ENCODE results near the gene CELF1.

Gene CELF1

GRCh38 chr11:47514825-47515647 is 37.9 kb downstream of the CELF1 start:
- Histone ChIP-seq H3K36me3 (ENCODE audit: insufficient read depth, insufficient read length, low read length) (peaks cover 11% of the 10 kb centered on the region), H3K9ac (ENCODE audit: insufficient read length, low read depth) (no peak overlapping the region), H3K9me3 (ENCODE audit: insufficient read depth, low read length) (no peaks in the 10 kb centered on the region), H3K4me3 (ENCODE audit: insufficient read length, low read depth) (no peak overlapping the region), H3K4me1 (ENCODE audit: insufficient read depth, insufficient read length) (peaks cover 9% of the 10 kb centered on the region), H3K27me3 (ENCODE audit: insufficient read depth, insufficient read length) (no peaks in the 10 kb centered on the region)
- DNase-seq (ENCODE audit: low read depth, low spot score): no peak
- TF ChIP-seq SUZ12 (IDR thresholded peaks at IDR 0.05; ENCODE audit: extremely low read depth, insufficient read depth, insufficient read length): no peak
- no peak for TF ChIP-seq YY1 (IDR thresholded peaks at IDR 0.05; ENCODE audit: insufficient read depth, insufficient read length)
- TF ChIP-seq ZNF274 (IDR thresholded peaks at IDR 0.05; ENCODE audit: low read depth, low read length): no peak

GRCh38 chr11:47512701-47513100 is 40.2 kb downstream of the CELF1 start:
- no peak for TF ChIP-seq ZNF274 (IDR thresholded peaks at IDR 0.05; ENCODE audit: low read depth, low read length)
- TF ChIP-seq SUZ12 (IDR thresholded peaks at IDR 0.05; ENCODE audit: extremely low read depth, insufficient read depth, insufficient read length): no peak
- Histone ChIP-seq H3K4me3 (ENCODE audit: insufficient read length, low read depth) (no peak overlapping the region), H3K4me1 (ENCODE audit: insufficient read depth, insufficient read length) (peaks cover 14% of the 10 kb centered on the region), H3K9me3 (ENCODE audit: insufficient read depth, low read length) (no peaks in the 10 kb centered on the region), H3K27me3 (ENCODE audit: insufficient read depth, insufficient read length) (no peaks in the 10 kb centered on the region), H3K9ac (ENCODE audit: insufficient read length, low read depth) (no peak overlapping the region), H3K36me3 (ENCODE audit: insufficient read depth, insufficient read length, low read length) (peaks cover 3% of the 10 kb centered on the region)
- DNase-seq (ENCODE audit: low read depth, low spot score): no peak

GRCh38 chr11:47511917-47512316 is 41.0 kb downstream of the CELF1 start:
- H3K4me3 ChIP-seq (ENCODE audit: insufficient read length, low read depth): no peak overlapping the region
- H3K4me1 ChIP-seq (ENCODE audit: insufficient read depth, insufficient read length): peaks cover 14% of the 10 kb centered on the region
- no peak for TF ChIP-seq ZNF274 (IDR thresholded peaks at IDR 0.05; ENCODE audit: low read depth, low read length)
- TF ChIP-seq YY1 (IDR thresholded peaks at IDR 0.05; ENCODE audit: insufficient read depth, insufficient read length): no peak
- no peak for TF ChIP-seq SUZ12 (IDR thresholded peaks at IDR 0.05; ENCODE audit: extremely low read depth, insufficient read depth, insufficient read length)
- H3K36me3 ChIP-seq (ENCODE audit: insufficient read depth, insufficient read length, low read length): peaks cover 7% of the 10 kb centered on the region
- DNase-seq (ENCODE audit: low read depth, low spot score): no peak
- no peaks in the 10 kb centered on the region for H3K27me3 ChIP-seq (ENCODE audit: insufficient read depth, insufficient read length)
- H3K9me3 ChIP-seq (ENCODE audit: insufficient read depth, low read length): no peaks in the 10 kb centered on the region
- H3K9ac ChIP-seq (ENCODE audit: insufficient read length, low read depth): no peak overlapping the region

GRCh38 chr11:47510209-47510608 is 42.7 kb downstream of the CELF1 start:
- H3K4me1 ChIP-seq (ENCODE audit: insufficient read depth, insufficient read length): peaks cover 13% of the 10 kb centered on the region
- DNase-seq (ENCODE audit: low read depth, low spot score): no peak

GRCh38 chr11:47509077-47509536 is 43.8 kb downstream of the CELF1 start:
- Histone ChIP-seq H3K27me3 (ENCODE audit: insufficient read depth, insufficient read length) (no peaks in the 10 kb centered on the region), H3K9me3 (ENCODE audit: insufficient read depth, low read length) (no peaks in the 10 kb centered on the region), H3K4me3 (ENCODE audit: insufficient read length, low read depth) (no peak overlapping the region), H3K4me1 (ENCODE audit: insufficient read depth, insufficient read length) (peaks cover 8% of the 10 kb centered on the region), H3K36me3 (ENCODE audit: insufficient read depth, insufficient read length, low read length) (peaks cover 5% of the 10 kb centered on the region), H3K9ac (ENCODE audit: insufficient read length, low read depth) (no peak overlapping the region)
- DNase-seq (ENCODE audit: low read depth, low spot score): no peak
- TF ChIP-seq YY1 (IDR thresholded peaks at IDR 0.05; ENCODE audit: insufficient read depth, insufficient read length) (no peak), ZNF274 (IDR thresholded peaks at IDR 0.05; ENCODE audit: low read depth, low read length) (no peak), SUZ12 (IDR thresholded peaks at IDR 0.05; ENCODE audit: extremely low read depth, insufficient read depth, insufficient read length) (no peak)

More at GRCh38 chr11:47510209-47510608, 42.7 kb downstream of the CELF1 start:
- Histone ChIP-seq H3K27me3 (ENCODE audit: insufficient read depth, insufficient read length) (no peaks in the 10 kb centered on the region), H3K9me3 (ENCODE audit: insufficient read depth, low read length) (no peaks in the 10 kb centered on the region), H3K9ac (ENCODE audit: insufficient read length, low read depth) (no peak overlapping the region), H3K4me3 (ENCODE audit: insufficient read length, low read depth) (no peak overlapping the region), H3K36me3 (ENCODE audit: insufficient read depth, insufficient read length, low read length) (peaks cover 5% of the 10 kb centered on the region)
- no peak for TF ChIP-seq SUZ12 (IDR thresholded peaks at IDR 0.05; ENCODE audit: extremely low read depth, insufficient read depth, insufficient read length)
- TF ChIP-seq YY1 (IDR thresholded peaks at IDR 0.05; ENCODE audit: insufficient read depth, insufficient read length): no peak
- no peak for TF ChIP-seq ZNF274 (IDR thresholded peaks at IDR 0.05; ENCODE audit: low read depth, low read length)

GRCh38 chr11:47508240-47508957 is 44.5 kb downstream of the CELF1 start:
- no peak for TF ChIP-seq SUZ12 (IDR thresholded peaks at IDR 0.05; ENCODE audit: extremely low read depth, insufficient read depth, insufficient read length)
- TF ChIP-seq ZNF274 (IDR thresholded peaks at IDR 0.05; ENCODE audit: low read depth, low read length): no peak
- TF ChIP-seq YY1 (IDR thresholded peaks at IDR 0.05; ENCODE audit: insufficient read depth, insufficient read length): no peak
- Histone ChIP-seq H3K4me1 (ENCODE audit: insufficient read depth, insufficient read length) (peaks cover 8% of the 10 kb centered on the region), H3K4me3 (ENCODE audit: insufficient read length, low read depth) (no peak overlapping the region)

More at GRCh38 chr11:47508240-47508957, 44.5 kb downstream of the CELF1 start:
- Histone ChIP-seq H3K9me3 (ENCODE audit: insufficient read depth, low read length) (no peaks in the 10 kb centered on the region), H3K9ac (ENCODE audit: insufficient read length, low read depth) (no peak overlapping the region), H3K27me3 (ENCODE audit: insufficient read depth, insufficient read length) (no peaks in the 10 kb centered on the region), H3K36me3 (ENCODE audit: insufficient read depth, insufficient read length, low read length) (peaks cover 5% of the 10 kb centered on the region)
- no peak for DNase-seq (ENCODE audit: low read depth, low spot score)

Data from NT2/D1 (cell line).